Activated CD4-positive, alpha-beta T cell treated with anti-CD3 and anti-CD28 coated beads, Interleukin-2, amount 50 U/mL, for 24 hours (primary cell): ENCODE results near the gene MAML3.
A peak's percentile ranks its signal among the peaks of the same experiment; 100 is the strongest.

Source experiments
- DNase-seq, 2 donors: peaks; one replicate each; pipeline ENCODE4 v3.0.0-alpha.2; 2020; ENCODE audit warnings: low read depth in 1 of 2, low spot score in 1 of 2

MAML3 gene

DNA sequence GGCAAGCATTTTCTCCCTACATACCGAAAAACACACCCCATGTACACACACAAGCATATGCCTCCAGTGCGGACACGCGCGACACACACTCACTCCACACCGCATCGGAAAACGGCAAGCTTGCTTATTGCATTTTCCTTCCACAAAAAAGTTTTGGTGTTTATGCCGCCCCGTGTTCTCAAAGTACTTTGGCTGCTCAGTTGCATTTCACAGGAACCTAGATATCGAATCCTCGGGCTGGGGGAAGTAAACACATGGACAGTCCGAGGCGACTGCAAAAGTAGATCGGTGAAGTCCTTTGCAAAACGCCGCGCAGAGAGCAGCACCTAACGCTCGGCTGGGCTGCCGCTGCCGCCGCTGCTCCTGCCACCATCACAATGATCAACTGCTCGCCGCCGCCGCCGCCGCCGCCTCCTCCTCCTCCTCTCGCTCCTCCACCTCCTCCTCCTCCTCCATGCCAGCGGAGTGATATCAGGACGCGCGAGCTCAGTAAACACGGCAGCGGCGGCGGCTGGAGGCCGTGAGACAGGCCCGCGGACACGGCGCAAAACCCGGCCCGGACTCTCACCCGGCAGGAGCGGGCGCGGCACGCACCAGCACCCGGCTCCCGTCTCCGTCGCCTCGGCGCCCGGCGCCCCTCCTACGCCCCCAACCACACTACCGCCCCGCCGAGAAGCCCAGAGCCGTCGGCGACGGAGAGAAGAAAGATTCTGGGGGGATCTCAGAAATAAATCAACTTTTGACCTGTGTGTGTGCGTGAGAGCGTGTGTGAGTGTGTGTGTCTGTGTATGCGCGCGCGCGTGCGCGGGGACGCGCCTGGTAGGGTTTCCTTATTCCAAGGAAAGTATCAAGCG, at the start of gene MAML3:
MAML3 (minus strand) TSS at position 467 of the 854 bp plus-strand sequence. CDS start 857 bp downstream, outside the sequence.
- DNase-seq = peak; percentile 52 to 65

DNA sequence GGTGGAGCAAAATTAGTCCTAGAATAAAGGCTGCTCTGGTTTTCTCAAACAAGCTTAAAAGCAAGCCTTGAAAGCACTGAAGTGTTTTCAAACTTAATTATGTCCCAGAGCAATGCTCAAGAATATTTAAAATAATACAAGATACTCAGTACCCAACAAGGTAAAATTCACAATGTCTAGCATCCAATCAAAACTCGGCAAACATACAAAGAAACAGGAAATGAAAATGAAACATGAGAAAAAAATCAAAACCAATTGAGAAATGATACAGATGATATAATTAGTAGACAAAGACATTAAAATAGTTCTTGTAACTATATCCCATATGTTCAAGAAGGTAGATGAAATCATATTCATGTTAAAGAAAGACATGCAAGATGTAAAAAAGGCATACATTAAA, 45.0 kb upstream of the MAML3 start:
- DNase-seq = no peak

DNA sequence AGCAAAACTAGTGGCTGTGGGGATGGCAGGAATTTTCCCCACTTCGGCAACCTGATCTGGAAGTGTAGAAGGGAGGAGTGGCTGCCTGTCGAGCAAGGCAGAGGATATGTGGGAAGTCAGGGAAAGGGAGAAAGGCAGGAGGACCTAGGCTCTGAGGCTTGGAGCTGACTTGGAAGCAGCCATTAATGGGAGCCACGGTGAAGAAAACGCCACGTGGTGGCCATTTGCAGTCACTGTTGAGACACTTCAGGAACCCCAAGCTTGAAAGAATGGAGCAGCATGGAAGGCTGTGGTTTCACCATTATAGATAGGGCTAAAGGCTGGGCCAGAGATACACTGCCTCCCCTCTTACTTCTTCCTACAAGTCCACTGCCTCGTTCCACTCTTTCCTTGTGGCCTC, 41.8 kb upstream of the MAML3 start:
- DNase-seq = no peak

DNA sequence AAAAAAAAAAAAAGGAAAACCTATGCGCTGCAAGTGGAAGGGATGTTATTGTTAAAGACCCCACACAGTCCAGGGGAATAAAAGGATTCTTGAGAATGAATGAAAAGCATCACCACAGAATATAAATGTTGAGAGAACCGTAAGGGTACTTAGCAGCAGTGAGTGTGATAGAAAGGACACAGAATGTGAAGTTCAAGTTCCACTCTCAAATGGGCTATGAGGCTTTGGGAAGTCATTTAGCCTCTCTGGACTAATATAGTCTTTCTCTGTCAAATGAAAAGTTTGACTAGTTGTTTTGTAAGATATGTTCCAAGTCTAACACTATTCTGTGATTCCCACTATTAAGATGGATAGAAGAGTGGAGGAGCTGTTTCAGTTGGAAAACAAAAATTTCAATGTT, 35.8 kb upstream of the MAML3 start:
- DNase-seq = no peak

DNA sequence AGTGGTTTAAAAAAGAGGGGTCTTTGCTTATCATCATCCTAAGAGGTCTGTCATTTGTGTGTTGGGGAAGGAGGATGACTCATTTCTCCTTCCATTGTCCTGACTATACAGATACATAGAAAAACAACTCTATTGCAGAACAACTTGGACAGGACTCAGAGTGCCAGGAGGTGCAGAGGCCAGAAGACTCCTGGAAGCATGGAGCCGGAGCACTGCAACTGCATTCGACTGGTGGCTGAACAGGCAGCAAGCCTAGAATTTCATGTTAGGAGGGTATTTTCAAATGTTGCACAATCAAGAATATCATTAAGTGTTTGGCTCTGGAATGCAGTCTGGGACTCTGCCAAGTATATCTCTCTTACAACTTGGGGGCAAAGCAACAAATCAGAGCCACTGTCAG, 35.0 kb upstream of the MAML3 start:
- DNase-seq = no peak

DNA sequence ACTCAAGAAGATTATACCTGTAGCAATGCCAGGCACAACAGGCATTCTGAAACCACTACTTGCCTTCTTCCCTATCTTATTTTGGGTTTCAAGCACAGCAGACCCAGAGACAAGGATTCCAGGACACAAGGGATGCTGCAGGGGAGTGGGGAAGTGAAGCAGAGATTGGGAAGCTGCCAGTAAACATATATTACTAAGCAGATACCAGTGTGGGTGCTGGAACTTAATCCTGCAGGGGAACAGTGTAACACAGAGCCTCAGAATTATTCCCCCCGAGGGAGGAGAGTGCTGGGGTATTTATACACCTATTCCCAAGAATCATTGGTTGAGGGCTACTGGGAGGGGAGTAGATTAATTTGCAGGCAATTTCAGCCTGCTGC, 33.3 kb upstream of the MAML3 start:
- DNase-seq = no peak

DNA sequence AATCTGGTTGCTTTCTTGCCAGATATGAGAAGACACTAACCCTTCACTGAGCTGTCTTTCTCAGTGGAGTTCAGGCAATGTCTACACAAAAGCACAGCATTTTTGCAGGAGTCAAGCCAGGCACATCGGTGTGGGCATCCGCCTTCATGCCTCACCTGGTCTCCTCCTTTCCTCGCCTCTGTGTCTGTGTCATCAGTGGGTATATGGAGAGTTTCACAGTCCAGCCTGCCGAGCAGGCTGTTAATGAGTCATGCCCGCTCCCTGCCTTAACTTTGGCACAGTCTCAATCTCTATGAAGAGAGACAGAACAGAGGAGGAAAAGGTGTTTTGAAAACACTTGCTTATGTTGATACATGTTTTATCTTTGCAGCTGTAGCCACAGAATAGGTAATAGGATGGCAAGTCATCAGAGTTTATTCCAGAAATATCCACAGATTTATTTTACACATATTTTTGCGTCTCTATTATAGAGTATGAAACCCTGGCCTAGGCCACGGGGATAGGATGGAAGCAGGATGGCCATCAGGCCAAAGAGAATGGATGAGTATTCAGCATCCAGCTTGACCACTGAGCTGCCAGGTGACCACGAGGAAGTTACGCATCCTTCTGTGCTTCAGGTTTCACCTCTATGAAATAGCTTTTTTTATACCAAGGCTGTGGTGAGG, 32.8 kb upstream of the MAML3 start:
- DNase-seq = no peak

DNA sequence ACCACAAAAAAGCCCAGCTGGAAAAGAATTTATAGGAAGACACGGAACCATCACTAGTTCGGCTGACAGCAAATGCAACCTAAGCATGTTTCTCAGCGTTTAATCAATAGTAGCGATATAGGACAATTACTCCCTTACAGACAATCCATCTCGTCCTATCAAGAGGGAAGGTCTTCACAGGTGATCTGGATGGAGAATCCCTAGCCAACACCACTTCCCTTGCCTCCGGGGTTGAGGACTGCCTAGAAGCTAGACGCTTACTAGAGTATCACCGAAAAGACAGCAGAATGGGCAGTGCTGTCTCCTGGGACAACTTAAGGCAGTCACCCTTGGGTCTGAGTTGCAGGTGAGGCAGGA, 32.1 kb upstream of the MAML3 start:
- no peak for DNase-seq

DNA sequence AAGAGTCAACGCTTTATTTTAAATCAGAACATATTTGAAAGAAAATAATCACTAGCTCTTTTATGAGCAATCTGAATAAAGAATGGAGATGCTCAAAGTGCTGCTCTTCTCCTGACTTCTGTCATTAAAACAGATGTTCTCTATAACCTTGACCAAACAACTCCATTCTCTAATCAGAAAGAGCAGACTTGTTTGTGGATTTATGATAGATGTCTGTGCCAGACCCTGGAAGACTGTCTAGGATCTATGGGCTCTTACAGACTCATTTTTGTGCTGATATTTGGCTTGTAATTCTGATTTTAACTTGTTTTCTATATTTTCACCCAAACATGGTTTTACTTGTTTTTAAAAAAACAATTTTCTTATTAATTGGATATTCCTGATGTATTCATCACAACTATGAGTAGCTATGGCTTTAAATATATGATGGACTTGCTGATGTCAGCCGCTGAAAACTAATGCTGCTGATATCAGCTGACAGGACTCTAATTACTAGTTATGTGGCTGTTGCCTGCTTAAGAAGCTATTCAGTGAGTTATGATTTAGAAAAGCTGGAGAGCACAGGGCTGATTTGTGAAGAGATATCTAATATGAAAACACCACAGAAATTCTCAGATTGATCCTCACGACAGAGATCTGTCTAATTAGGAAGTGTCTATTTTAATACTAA, 31.6 kb upstream of the MAML3 start:
- no peak for DNase-seq

DNA sequence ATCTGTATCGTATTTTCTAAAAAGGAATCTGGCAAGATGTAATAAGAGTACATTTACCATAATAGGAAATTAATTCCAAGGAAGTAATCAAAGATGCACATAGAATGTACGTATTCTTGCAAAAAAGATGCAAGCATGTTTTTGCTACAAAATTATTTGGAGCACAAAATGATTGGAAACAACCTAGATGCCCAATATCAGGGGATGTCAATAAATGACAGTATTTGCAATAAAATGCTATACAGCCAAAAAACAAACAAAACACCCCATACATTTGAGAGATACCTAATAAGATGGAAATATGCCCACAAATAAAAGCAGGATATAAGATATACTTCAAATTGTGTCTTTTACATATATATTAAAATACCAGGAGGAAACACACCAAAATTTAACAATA, 29.3 kb upstream of the MAML3 start:
- no peak for DNase-seq

DNA sequence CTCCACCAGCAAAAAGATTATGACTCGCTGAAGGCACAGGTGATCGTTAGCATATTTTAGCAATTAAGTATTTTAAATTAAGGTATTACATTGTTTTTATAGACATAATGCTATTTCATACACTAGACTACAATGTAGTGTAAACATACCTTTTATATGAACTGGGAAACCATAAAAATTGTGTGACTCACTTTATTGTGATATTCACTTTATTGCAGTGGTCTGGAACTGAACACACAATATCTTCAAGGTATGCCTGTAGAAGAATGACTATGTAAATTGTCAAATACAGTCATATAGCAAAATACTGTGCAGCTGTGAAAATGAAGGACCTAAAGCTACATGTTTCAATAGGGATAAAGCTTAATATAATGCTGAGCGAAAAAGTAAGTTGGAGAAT, 26.6 kb upstream of the MAML3 start:
- no peak for DNase-seq

DNA sequence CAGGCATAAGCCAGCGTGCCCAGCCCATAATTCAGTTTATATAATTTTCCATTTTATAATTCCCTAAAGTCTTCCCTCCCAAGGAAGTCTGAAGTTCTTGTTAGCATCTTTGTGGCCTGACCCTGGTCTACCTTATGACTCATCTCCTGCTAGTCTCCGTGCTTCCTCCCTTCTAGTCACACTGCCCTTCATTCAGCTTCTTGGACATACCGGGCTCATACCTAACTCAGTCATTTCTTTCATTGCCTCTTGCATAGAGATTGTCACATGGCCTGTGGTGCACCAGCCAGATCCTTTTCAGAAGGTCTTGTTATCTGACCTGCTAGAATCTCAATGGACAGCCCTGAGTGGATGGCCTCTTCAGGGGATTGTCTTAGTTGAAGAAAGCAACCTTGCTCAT, 22.8 kb upstream of the MAML3 start:
- DNase-seq = no peak

DNA sequence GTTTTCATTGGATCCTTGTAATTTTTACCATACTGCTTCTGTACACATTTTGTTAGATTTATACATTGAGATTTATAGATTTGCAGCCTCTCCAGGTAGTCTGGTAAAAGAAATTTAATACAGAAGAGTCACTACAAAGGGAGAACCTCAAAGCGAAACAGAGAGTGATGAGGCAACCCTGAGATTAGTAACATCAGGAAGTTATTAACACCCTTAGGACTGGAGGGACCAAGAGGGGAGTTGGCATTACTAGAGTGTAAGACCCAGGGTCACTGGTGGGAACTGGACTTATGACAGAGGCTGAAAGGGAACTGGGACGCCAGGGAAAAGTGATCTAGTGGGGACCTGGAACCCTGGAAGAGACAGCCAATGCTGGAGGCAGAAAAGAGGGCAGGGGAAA, 20.6 kb upstream of the MAML3 start:
- no peak for DNase-seq

DNA sequence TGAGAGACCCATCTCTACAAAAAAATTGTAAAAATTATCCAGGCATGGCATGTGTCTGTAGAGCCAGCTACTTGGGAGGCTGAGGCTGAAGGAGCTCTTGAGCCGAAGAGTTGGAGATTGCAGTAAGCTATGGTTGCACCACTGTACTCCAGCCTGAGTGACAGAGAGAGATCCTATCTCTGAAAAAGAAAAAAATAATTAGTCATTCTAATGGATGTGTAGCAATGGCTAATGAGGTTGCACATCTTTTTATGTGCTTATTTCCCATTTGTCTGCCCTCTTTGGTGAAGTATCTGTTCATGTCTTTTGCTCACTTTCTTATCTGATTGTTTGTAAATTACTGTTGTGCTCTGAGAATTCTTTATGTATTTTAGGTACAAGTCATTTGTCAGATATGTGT, 19.0 kb upstream of the MAML3 start:
- DNase-seq = no peak

DNA sequence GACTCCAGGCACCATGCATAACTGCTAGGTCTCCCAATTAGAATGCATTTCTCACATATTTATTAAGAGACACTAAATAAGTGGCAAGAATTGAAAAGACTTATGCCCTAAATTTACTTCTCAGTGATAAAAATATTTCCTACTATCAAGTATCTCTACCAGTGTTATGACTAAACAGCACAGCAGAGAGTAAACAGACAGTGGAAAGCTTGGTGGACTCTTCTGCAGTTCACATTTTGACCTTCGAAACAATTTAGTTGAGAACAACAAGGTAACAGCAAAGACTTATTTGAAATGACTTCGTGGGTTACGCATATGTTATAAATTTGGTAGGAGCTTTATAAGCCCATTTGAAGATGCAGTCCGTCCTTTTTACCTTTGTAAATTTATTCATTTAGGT, 16.3 kb upstream of the MAML3 start:
- no peak for DNase-seq

DNA sequence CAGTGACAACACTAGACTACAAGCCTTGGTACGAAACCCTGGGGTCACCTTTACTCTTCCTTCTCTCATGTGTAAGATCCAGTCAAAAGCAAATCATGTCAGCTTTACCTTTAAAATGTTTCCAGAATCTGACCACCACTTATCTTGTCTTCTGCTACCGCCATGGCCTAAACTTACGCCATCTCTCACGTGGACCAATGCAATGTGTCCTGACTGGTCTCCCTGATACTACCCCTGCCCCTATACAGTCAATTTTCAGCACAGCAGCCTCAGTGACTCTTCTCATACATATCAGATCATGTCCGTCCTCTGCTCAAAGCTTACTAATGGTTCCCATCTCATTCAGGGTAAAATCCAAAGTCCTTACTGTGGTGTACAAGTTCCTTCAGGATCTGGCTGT, 15.0 kb upstream of the MAML3 start:
- no peak for DNase-seq

DNA sequence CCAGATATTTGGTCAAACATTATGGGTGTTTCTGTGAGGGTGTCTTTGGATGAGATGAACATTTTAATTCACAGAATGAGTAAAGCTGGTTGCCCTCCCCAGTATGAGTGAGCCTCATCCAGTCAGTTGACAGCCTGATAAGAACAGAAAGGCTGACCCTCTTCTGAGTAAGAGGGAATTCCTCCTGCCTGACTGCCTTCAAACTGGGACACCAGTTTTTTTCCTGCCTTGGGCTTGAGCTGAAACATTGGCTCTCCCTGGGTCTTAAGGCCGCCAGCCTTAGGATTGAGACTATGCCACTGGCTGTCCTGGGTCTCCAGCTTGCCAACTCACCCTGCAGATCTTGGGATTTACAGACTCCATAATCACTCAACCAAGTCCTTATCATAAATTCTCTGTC, 14.5 kb upstream of the MAML3 start:
- DNase-seq = no peak

DNA sequence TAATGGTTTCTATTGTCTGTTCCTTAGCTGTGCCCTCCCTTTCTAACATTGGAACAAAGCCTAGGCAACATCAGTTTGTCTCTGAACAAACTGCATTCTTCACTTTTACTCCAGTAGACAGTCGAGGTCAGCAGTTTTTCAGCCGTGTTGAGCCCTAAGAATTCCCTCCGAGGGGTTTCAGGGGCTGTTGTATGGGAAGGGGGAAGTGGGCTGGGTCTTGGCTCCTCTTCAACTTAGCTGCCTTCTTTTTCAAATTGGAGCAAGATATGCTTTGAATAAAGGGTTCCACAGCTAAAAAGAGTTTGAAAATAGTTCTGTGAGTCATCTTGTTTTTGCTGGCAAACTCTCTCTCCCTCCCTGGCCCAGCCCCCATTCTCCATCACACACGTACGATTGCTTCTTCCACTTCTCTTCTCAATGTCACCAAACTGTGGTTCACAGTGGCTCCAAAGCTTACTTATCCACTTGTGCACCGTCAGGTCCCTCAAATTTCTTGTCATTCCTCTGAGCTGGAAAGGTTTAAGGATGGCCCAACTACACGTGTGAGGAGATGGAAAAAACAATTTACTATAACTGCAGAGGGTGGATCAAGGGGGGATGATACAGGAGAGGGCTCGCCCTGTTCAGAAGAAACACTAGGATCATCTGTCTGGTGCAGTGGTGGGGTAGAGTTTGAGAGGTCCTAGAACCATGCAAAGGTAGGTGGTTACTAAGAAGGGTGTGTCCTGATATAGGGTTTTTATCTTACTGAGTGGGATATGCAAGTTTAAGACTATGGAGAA, 9.2 kb upstream of the MAML3 start:
- DNase-seq = no peak

DNA sequence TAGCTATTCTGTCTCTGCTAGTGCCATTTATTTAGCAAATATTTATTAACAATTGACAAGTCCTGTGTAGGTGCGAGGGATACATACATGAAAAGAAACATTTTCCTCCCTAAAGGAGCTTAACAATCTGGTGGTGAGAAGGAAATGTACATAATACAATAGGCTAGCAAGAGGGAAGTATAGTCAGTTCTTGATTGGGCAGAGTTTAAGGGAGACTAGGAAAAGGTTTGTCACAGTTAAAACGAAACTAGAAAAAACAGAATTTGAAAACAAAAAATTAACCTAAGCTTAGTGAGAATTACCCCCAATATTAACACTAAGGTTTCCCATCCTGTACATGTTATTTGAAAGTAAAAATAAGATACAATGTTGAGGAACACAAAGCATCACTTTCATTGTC, 8.6 kb upstream of the MAML3 start:
- no peak for DNase-seq

DNA sequence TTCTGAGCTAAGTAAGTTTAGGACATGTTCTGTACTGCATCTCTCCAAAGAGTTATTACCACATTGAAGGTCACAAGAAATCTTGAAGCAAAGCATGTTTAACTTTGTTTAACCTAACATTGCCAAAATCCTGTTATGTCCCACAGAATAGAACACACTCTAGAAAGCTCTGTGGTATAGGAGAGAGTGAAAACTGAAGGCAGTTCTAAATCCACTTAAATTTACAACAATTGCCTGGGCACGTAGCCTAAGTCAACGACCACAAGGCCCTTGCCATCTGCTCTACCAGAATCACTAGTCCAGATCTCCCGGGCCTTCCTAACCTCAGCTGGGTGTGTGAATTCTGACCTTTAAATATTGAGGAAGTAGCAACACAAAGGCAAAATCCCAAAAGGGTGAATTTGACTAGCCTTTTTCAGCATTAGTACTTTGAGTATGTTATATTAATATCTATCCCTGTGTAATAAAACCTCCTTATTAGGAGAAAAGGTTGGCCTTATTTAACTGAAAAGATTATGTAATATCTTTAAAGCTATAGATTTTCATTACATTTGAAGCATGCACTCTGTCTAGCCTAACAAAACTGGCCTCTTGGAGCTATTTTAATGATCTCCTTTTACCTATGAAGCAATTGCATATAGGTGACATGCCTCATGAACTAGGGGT, 4.5 kb upstream of the MAML3 start:
- no peak for DNase-seq

DNA sequence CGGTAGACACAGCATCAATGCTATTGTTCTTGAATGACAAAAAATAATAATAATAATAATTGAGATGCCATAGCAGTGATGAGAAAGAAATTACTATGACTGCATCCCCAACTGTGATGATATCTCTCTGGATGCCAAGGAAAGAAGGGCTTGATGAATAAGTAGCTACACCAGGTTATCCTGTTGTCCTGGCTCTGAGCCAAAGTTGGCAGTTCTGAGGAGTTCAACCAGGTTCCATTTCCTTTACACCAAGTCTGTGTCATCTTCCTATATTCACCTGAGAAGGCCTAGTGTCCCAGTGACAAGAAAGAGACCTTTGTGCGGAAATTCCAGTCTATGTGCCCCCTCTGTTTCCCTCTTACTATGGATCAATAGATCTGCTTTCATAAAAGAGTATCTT, 3.4 kb upstream of the MAML3 start:
- DNase-seq = no peak
